ENCODE results near the gene CXCL3.
"Not testable (repeated sequence)": the region's sequence is repeated elsewhere in the genome, so short reads cannot be mapped to it uniquely, and the experiment has no call there.

Gene CXCL3

DNA sequence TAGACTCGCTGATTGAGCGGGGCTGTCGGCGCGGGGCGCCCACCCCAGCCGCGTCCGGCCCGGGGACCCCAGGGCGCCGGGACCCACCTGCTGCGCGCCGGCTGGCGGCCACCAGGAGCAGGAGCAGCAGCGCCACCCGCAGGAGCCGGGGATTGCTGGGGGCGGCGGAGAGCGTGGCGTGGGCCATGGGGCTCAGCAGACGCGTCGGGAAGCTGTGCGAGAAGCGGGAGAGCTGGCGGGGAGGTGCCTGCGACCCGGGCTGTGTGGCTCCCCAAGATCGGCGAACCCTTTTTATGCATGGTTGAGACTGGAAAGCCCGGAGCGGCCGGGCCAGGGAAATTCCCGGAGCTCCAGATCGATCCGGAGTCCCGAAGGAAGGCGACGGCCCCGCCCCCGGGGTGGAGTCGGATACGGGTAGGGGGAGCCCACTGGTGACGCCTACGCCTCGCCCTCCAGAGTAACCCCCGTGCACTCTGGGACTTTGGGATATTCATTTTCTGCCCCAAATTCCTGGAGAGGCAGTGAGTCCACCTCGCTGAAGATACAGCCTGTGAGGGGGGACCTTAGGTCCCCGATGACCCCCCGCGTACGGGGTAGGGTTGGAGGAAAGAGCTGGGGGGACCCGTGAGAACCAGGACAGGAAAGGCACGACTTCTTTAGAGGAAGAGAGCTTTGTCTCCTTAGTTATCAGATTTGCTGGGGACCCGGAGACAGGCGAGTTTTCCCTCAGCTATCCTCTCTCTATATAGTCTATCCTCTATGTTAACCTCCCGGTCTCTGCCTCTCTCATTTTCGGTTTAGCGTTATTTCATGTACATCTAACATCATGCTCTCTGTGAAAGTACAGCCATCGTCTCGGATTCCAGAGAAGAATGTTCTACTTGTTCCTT lies at the start of gene CXCL3:
Gene CXCL3 (minus strand): TSS at position 265 of the 890 bp plus-strand sequence. CDS start 78 bp downstream, at position 187.
- no peak for TF ChIP-seq CTCF (IDR thresholded peaks at IDR 0.05; ENCODE audit: low read length, missing control alignments)
- DNase-seq (ENCODE audit: low read depth): peak; percentile 71
- peak within 1 kb of the TSS; percentile 82 for H3K4me3 ChIP-seq (replicated peaks; ENCODE audit: low read depth, low read length)

DNA sequence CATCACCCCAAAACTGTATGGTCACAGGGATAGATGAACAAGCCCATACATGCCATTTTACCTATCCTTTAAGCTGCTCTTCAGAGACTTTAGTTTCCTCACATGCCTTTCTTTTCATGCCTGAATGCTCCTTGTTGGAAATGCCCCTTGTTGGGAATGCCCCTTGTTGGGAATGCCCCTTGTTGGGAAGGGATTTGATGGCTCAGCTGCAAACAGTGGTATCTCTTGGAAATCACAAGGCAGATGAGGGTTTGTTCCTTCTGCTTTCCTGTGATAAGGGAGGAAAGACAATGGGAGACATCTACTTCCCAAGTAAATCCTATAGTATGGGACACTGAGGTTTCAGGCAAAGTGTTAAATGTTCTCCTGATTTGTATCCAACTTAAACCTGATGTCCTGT lies 49.0 kb upstream of the CXCL3 start:
- H3K4me3 ChIP-seq (replicated peaks; ENCODE audit: low read depth, low read length): no peak overlapping the region
- no peak for TF ChIP-seq CTCF (IDR thresholded peaks at IDR 0.05; ENCODE audit: low read length, missing control alignments)

DNA sequence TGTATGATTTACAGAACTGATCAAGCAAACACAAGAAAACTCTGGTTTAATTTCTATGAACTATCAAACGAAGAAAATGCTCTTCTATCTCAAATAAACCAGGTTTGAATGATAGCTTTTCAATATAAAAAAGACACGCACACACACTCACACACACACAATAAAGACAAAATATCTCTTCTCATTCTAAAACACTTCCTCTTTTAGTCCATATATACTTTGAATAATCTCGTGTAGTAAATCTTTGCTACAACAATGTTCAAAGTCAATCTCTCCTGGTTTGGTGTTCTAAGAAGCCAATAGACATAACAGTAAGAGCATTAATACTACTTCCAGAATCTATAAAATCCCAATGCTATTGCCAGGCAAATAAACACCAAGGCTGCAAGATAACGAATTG lies 47.2 kb upstream of the CXCL3 start:
- DNase-seq (ENCODE audit: low read depth): no peak
- H3K4me3 ChIP-seq (replicated peaks; ENCODE audit: low read depth, low read length): no peak overlapping the region
- no peak for TF ChIP-seq CTCF (IDR thresholded peaks at IDR 0.05; ENCODE audit: low read length, missing control alignments)

More for the DNA sequence above, 49.0 kb upstream of the CXCL3 start:
- no peak for DNase-seq (ENCODE audit: low read depth)

DNA sequence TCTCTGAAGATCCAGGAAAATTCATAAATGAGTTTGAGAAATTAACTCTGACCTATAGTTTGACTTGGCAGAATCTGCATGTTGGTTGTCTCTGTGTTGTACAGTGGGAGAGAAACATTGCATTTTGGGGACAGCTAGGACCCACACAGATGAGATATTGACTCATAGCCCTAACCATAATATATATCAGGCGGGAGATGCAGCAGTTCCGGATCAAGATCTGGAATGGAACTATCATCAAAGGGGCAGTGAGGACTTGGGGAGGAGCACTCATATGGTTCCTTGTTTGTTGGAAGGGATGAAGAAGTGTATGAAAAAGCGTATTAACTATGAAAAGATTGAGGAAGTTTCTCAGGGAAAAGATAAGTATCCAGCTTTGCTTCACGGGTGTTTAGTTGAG lies 46.5 kb upstream of the CXCL3 start:
- TF ChIP-seq CTCF (IDR thresholded peaks at IDR 0.05; ENCODE audit: low read length, missing control alignments): no peak
- no peak overlapping the region for H3K4me3 ChIP-seq (replicated peaks; ENCODE audit: low read depth, low read length)
- DNase-seq (ENCODE audit: low read depth): no peak

- DNase-seq (ENCODE audit: low read depth): no peak
- no peak for TF ChIP-seq CTCF (IDR thresholded peaks at IDR 0.05; ENCODE audit: low read length, missing control alignments)
- no peak overlapping the region for H3K4me3 ChIP-seq (replicated peaks; ENCODE audit: low read depth, low read length)
These were observed 45.1 kb upstream of the CXCL3 start for GRCh38 chr4:74083546-74083945.

DNA sequence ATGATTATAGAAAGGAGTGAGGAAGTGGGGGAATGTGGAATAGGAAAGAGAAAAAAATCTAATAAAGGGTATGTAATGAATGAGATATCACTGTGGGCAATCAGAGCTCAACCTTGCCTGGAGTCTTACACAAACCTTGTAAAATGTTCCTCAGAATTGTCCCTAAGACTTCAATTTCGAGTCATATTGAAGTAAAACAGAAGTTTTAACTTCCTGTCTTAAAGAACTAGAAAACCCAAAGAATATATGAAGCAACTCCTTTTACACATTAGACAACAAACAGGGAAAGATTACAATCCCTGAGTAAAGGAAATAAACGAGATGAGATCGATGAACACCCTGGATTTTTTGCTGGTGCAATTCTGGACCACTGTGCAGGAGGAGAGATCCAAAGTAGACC lies 42.5 kb upstream of the CXCL3 start:
- DNase-seq (ENCODE audit: low read depth): no peak
- H3K4me3 ChIP-seq (replicated peaks; ENCODE audit: low read depth, low read length): no peak overlapping the region
- TF ChIP-seq CTCF (IDR thresholded peaks at IDR 0.05; ENCODE audit: low read length, missing control alignments): no peak

DNA sequence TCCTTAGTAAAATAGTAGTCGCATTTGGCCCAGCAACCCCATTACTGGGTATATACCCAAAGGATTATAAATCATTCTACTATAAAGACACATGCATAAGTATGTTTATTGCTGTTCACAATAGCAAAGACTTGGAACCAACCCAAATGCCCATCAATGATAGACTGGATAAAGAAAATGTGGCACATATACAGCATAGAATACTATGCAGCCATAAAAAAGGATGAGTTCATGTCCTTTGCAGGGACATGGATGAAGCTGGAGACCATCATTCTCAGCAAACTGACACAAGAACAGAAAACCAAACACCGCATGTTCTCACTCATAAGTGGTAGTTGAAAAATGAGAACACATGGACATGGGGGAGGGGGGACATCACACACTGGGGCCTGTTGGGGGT lies 41.9 kb upstream of the CXCL3 start:
- not testable (repeated sequence) for DNase-seq (ENCODE audit: low read depth); H3K4me3 ChIP-seq (replicated peaks; ENCODE audit: low read depth, low read length)

DNA sequence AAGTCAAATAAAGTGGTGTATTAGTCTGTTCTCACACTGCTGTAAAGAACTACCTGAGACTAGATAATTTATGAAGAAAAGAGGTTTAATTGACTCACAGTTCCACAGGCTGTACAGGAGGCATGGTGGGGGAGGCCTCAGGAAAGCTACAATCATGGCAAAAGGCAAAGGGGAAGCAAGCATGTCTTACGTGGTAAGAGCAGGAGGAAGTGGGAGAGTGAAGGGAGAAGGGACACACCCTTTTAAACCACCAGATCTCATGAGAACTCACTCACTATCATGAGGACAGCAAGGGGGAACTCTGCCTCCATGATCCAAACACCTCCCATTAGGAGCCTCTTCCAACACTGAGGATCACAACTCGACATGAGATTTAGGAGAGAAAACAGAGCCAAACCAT lies 40.5 kb upstream of the CXCL3 start:
- not testable (repeated sequence) for H3K4me3 ChIP-seq (replicated peaks; ENCODE audit: low read depth, low read length); DNase-seq (ENCODE audit: low read depth)
